Astrocyte (in vitro differentiated cells and primary cell): ENCODE data around the gene EYS.

ENCODE experiments used
- EZH2 ChIP-seq: IDR thresholded peaks from 2 replicates; pipeline ENCODE4 v1.6.1; 2012; ENCODE audit warnings: mild to moderate bottlenecking, low read length, inconsistent platforms; ENCODE audit not compliant: insufficient read depth
- TF ChIP-seq, protein P1 (sequence below): IDR thresholded peaks from 2 replicates; pipeline ENCODE4 v1.5.1; 2011; ENCODE audit warnings: low read depth, mild to moderate bottlenecking, inconsistent platforms, low read length, moderate library complexity; ENCODE audit not compliant: insufficient read depth

DNA sequence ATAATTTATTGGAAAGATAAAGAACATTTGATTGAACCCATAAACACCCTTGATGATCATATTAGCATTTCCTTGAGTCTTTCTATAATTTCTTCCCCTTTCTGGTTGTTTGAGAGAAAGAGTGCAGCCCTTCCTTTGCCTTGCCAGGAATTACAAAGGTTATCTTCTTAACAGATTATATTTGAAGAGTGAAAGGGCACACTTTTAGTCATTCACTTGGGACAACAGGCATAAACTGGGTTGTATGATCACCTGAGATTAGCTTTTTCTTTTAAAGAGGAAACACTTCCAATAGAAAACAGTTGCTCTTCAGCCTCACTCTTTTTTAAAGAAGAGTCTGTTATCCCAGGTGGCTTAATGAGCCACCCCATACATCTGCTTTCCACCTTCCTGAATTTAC, 1776.2 kb downstream of the EYS start:
- TF ChIP-seq, protein P1, sequence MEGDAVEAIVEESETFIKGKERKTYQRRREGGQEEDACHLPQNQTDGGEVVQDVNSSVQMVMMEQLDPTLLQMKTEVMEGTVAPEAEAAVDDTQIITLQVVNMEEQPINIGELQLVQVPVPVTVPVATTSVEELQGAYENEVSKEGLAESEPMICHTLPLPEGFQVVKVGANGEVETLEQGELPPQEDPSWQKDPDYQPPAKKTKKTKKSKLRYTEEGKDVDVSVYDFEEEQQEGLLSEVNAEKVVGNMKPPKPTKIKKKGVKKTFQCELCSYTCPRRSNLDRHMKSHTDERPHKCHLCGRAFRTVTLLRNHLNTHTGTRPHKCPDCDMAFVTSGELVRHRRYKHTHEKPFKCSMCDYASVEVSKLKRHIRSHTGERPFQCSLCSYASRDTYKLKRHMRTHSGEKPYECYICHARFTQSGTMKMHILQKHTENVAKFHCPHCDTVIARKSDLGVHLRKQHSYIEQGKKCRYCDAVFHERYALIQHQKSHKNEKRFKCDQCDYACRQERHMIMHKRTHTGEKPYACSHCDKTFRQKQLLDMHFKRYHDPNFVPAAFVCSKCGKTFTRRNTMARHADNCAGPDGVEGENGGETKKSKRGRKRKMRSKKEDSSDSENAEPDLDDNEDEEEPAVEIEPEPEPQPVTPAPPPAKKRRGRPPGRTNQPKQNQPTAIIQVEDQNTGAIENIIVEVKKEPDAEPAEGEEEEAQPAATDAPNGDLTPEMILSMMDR, result no peak
- TF ChIP-seq EZH2, result no peak
